Gastrocnemius medialis (tissue), 4 donors: ENCODE data around the gene VASH1.

Experiments used
- CTCF ChIP-seq, 5 experiments: fragments of 450-650 bp in 3 of 5; fragments of 200-600 bp in 2 of 5; sonication (generic) in 2 of 5; IDR thresholded peaks in 4 of 5; conservative IDR thresholded peaks in 1 of 5; 1 replicate in 4 of 5; 2 replicates in 1 of 5; pipeline ENCODE4 v1.5.1; 2016 to 2019; ENCODE audit warnings: antibody characterized with exemption in 5 of 5, mild to moderate bottlenecking in 3 of 5, moderate library complexity in 3 of 5
- POLR2A ChIP-seq, 2 donors: fragments of 450-650 bp; IDR thresholded peaks; one replicate each; pipeline ENCODE4 v1.6.1; 2017; ENCODE audit warnings: antibody characterized with exemption in 2 of 2, mild to moderate bottlenecking in 2 of 2, moderate library complexity in 2 of 2

GRCh38 chr14:76827696-76828296, 66.5 kb downstream of the VASH1 start:
- TF ChIP-seq POLR2A (IDR thresholded peaks at IDR 0.05), result no peak
- TF ChIP-seq CTCF (IDR thresholded peaks at IDR 0.05 in 4 of 5, conservative IDR thresholded peaks at IDR 0.05 in 1 of 5), result no peak
